Right ventricle myocardium superior (tissue), 1 donor: ENCODE measurements around the gene SPEN. TPM values are rescaled to one million over a fixed set of nuclear protein-coding genes. Genes with fewer than 3 reads are reported as not detected.
"Not testable (repeated sequence)": the region's sequence is repeated elsewhere in the genome, so short reads cannot be mapped to it uniquely, and the experiment has no call there.

Experiments
- ATAC-seq: fragments of 200-7000 bp; cut with Tn5 transposase; one replicate; pipeline ENCODE4 v1.9.1; 2020; ENCODE audit warnings: mild to moderate bottlenecking; ENCODE audit not compliant: poor library complexity
- DNase-seq: peaks from one replicate; pipeline ENCODE4 v3.0.0-alpha.2; 2020
- intact Hi-C: fragments of 100-400 bp; cut with DNase I; formaldehyde crosslinking; loops from one replicate; pipeline ENCODE4 v1.11.2; 2022
- total RNA-seq: library from RNA; stranded (reverse); fragmentation: NEBNext Ultra II Directional; extraction: Animal tissue kit (Norgen Biotek cat#: 25700); gene quantifications from one replicate; pipeline ENCODE4 v1.2.1, GENCODE V29; 2021
- donor health status: DM: no; HTN: yes; CAD: no; lungs with severe emphysema.

The SPEN gene
- total RNA-seq, 1 donor from 2014 or later: 20.3 TPM

GRCh38 chr1:15828931-15829330 is 18.6 kb upstream of the SPEN start:
- intact Hi-C loops, ATAC-seq, DNase-seq: not testable (repeated sequence)

- DNase-seq (no peak), ATAC-seq (no peak)
- intact Hi-C loops: no loop called here
Observed at GRCh38 chr1:15830258-15830657, 17.2 kb upstream of the SPEN start.

GRCh38 chr1:15833069-15833679 is 14.3 kb upstream of the SPEN start:
- intact Hi-C loops: no loop called here
- DNase-seq: peak; percentile 61
- ATAC-seq: no peak

- intact Hi-C loops: loop anchor here (2.0 kb wide), 1 partner anchor 15 kb away; no protein-coding TSS in a partner anchor
- no peak for ATAC-seq
- DNase-seq: no peak
Observed at GRCh38 chr1:15833842-15834405, 13.6 kb upstream of the SPEN start.

- DNase-seq (peak; percentile 93), ATAC-seq (peak; percentile 85)
- intact Hi-C loops: loop anchor here (2.0 kb wide), 1 partner anchor 14 kb away; no protein-coding TSS in a partner anchor
Observed at GRCh38 chr1:15834406-15835204, 12.9 kb upstream of the SPEN start.

- DNase-seq: no peak
- intact Hi-C loops: loop anchor here (2.0 kb wide), 1 partner anchor 14 kb away; no protein-coding TSS in a partner anchor
- peak; percentile 13 for ATAC-seq
Observed at GRCh38 chr1:15835205-15835740, 12.2 kb upstream of the SPEN start.

- ATAC-seq (peak; percentile 90), DNase-seq (peak; percentile 100)
- intact Hi-C loops: loop anchor here (2.0 kb wide), 1 partner anchor 13 kb away; no protein-coding TSS in a partner anchor
Observed at GRCh38 chr1:15835741-15836510, 11.6 kb upstream of the SPEN start.

- intact Hi-C loops, DNase-seq, ATAC-seq: not testable (repeated sequence)
Observed at GRCh38 chr1:15836511-15836771, 11.1 kb upstream of the SPEN start.

- intact Hi-C loops: no loop called here
- no peak for ATAC-seq
- peak; percentile 68 for DNase-seq
Observed at GRCh38 chr1:15836772-15837669, 10.5 kb upstream of the SPEN start.

- intact Hi-C loops: no loop called here
- DNase-seq (no peak), ATAC-seq (no peak)
Observed at GRCh38 chr1:15837931-15838330, 9.6 kb upstream of the SPEN start.

- intact Hi-C loops: no loop called here
- DNase-seq: no peak
- no peak for ATAC-seq
Observed at GRCh38 chr1:15838721-15839120, 8.8 kb upstream of the SPEN start.

GRCh38 chr1:15843826-15844572 is 3.5 kb upstream of the SPEN start:
- no peak for DNase-seq
- no peak for ATAC-seq
- intact Hi-C loops: no loop called here

- intact Hi-C loops: loop anchor here (5.0 kb wide), 1 partner anchor 41 kb away; no protein-coding TSS in a partner anchor
- not testable (repeated sequence) for ATAC-seq
Observed at GRCh38 chr1:15846056-15846455, 1.5 kb upstream of the SPEN start.

GRCh38 chr1:15847893-15848142 is 311 bp downstream of the SPEN start:
- DNase-seq: no peak
- no peak for ATAC-seq
- intact Hi-C loops: loop anchor here (2.0 to 5.0 kb wide), 2 partner anchors 13 to 39 kb away; no protein-coding TSS in a partner anchor

More at GRCh38 chr1:15846056-15846455, 1.5 kb upstream of the SPEN start:
- DNase-seq: not testable (repeated sequence)

- peak; percentile 14 for ATAC-seq
- intact Hi-C loops: loop anchor here (2.0 to 5.0 kb wide), 2 partner anchors 14 to 39 kb away; no protein-coding TSS in a partner anchor
- DNase-seq: peak; percentile 63
Observed at GRCh38 chr1:15848143-15848928, 829 bp downstream of the SPEN start.
